ENCODE measurements around the gene CDH5. TPM values are rescaled to one million over a fixed set of nuclear protein-coding genes. Genes with fewer than 3 reads are reported as not detected.

CDH5 gene
- total RNA-seq, 1 donor from 2014 or later: not detected

GRCh38 chr16:66437391-66437945 lies 71.0 kb downstream of the CDH5 start:
- ATAC-seq (ENCODE audit: low read depth): no peak
- Mint-ChIP-seq H3K4me3 (no peak overlapping the region), H3K36me3 (ENCODE audit: low read depth) (no peaks in the 10 kb centered on the region), H3K4me1 (no peaks in the 10 kb centered on the region), H3K9me3 (no peaks in the 10 kb centered on the region), H3K27me3 (peaks cover 34% of the 10 kb centered on the region), H3K27ac (no peak overlapping the region)
- TF ChIP-seq CTCF (IDR thresholded peaks at IDR 0.05): no peak
- intact Hi-C loops (cut with micrococcal nuclease): no loop called here
- ChIA-PET POLR2A (no interaction called here), CTCF (no interaction called here)
- no peak for DNase-seq

GRCh38 chr16:66438536-66438935 lies 72.0 kb downstream of the CDH5 start:
- H3K9me3 Mint-ChIP-seq: no peaks in the 10 kb centered on the region
- H3K27ac Mint-ChIP-seq: no peak overlapping the region

DNA sequence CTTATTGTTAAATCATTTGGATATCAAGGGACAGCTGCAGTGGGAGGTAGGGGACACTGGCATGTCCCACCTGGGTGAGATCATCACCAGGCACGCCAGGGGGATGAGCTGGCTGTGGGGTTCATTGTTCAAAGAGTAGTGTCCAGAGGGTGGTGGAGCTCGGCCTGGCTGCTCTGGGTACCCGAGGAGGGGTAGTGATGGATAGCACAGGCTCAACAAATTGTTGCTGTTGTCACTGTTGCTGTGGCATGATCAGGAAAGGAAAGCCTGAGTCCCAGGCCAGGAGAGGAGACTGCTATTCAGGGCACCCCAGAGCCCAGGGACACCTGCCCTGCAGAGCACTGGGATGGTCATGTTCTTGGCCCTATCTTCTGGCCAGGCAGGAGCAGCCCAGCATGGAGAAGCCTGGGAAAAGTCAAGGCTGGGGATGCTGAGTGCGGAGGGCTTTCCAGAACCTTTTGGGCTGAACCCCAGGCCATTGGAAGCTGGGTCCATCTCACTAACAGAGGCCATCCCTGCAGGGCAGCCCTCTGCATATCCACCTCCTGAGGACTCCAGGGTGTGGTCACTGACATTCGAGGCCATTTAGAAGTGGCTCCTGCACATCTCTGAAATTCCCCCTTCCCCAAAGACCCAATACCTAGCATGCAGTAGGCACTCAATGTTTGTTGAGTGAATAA lies 72.7 kb downstream of the CDH5 start:
- Mint-ChIP-seq H3K27me3 (peaks cover 34% of the 10 kb centered on the region), H3K4me3 (no peak overlapping the region), H3K36me3 (ENCODE audit: low read depth) (no peaks in the 10 kb centered on the region), H3K9me3 (no peaks in the 10 kb centered on the region), H3K27ac (no peak overlapping the region), H3K4me1 (no peaks in the 10 kb centered on the region)
- ATAC-seq (ENCODE audit: low read depth): no peak
- no peak for DNase-seq
- TF ChIP-seq CTCF (IDR thresholded peaks at IDR 0.05): no peak
- POLR2A ChIA-PET: no interaction called here
- CTCF ChIA-PET: no interaction called here
- intact Hi-C loops (cut with micrococcal nuclease): no loop called here

More at GRCh38 chr16:66438536-66438935, 72.0 kb downstream of the CDH5 start:
- Mint-ChIP-seq H3K4me1 (no peaks in the 10 kb centered on the region), H3K4me3 (no peak overlapping the region), H3K27me3 (peaks cover 32% of the 10 kb centered on the region), H3K36me3 (ENCODE audit: low read depth) (no peaks in the 10 kb centered on the region)
- ChIA-PET POLR2A (no interaction called here), CTCF (no interaction called here)
- TF ChIP-seq CTCF (IDR thresholded peaks at IDR 0.05): no peak
- DNase-seq: no peak
- intact Hi-C loops (cut with micrococcal nuclease): no loop called here
- ATAC-seq (ENCODE audit: low read depth): no peak

DNA sequence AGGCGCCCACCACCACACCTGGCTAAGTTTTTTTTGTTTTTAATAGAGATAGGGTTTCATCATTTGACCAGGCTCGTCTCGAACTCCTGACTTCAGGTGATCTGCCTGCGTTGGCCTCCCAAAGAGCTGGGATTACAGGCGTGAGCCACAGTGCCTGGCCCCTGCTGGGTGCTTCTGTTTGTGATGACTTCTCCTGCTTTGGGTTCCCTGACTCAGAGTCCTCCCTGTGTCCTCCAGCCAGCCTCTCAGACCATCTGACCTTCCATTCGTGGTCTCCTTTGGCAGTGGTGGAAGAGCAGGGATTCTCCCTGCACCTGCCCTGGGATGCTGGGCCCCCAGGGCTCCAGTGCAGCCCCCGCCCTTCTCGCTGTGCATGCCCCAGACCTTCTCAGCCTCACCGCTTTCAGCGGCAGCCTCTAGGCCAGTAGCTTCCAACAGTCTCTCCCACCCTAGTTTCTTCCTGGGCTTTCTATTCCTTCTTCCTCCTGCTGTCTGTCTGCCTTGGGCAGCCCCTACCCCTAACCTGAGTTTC lies 73.8 kb downstream of the CDH5 start:
- ChIA-PET CTCF (no interaction called here), POLR2A (interaction anchor here (0.6 kb wide), 1 partner anchor 231 kb away, joined by 4 read pairs; no protein-coding TSS in a partner anchor)
- no peak for TF ChIP-seq CTCF (IDR thresholded peaks at IDR 0.05)
- no peak for DNase-seq
- Mint-ChIP-seq H3K27me3 (peaks cover 35% of the 10 kb centered on the region), H3K4me1 (no peaks in the 10 kb centered on the region), H3K27ac (no peak overlapping the region), H3K9me3 (no peaks in the 10 kb centered on the region), H3K4me3 (no peak overlapping the region), H3K36me3 (ENCODE audit: low read depth) (no peaks in the 10 kb centered on the region)
- intact Hi-C loops (cut with micrococcal nuclease): no loop called here
- ATAC-seq (ENCODE audit: low read depth): no peak

DNA sequence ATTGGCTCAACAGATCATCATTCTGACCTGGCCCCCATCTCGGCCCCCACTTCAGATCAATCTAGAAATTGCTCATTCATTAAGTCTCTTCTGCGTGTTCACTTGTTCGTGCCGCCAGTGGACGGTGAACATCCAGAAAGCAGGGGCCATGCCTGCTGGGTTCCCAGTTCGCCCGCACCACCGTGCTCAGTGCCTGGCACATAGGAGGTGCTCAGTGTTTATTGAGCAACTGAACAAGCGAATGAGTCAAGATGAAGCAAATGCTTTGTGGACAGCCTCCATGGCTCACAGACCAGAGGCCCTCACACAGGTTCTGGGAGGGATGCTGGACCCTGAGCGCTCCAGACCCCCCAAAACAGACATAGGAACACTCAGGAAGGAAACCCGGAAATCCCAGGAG lies 74.5 kb downstream of the CDH5 start:
- H3K27ac Mint-ChIP-seq: no peak overlapping the region
- CTCF ChIA-PET: no interaction called here

More for the DNA sequence above, 74.5 kb downstream of the CDH5 start:
- no peaks in the 10 kb centered on the region for H3K36me3 Mint-ChIP-seq (ENCODE audit: low read depth)
- peaks cover 37% of the 10 kb centered on the region for H3K27me3 Mint-ChIP-seq
- POLR2A ChIA-PET: no interaction called here
- H3K4me3 Mint-ChIP-seq: no peak overlapping the region
- no peaks in the 10 kb centered on the region for H3K9me3 Mint-ChIP-seq
- TF ChIP-seq CTCF (IDR thresholded peaks at IDR 0.05): no peak
- ATAC-seq (ENCODE audit: low read depth) (no peak), DNase-seq (no peak)
- intact Hi-C loops (cut with micrococcal nuclease): no loop called here
- no peaks in the 10 kb centered on the region for H3K4me1 Mint-ChIP-seq
